ENCODE measurements around the gene AKAP9. TPM values are rescaled to one million over a fixed set of nuclear protein-coding genes. Genes with fewer than 3 reads are reported as not detected.

AKAP9 gene
- polyA plus RNA-seq, 1 donor (not counting 4 experiments of a cell fraction or from before 2014, with no cell fraction given): 19.0 TPM

DNA sequence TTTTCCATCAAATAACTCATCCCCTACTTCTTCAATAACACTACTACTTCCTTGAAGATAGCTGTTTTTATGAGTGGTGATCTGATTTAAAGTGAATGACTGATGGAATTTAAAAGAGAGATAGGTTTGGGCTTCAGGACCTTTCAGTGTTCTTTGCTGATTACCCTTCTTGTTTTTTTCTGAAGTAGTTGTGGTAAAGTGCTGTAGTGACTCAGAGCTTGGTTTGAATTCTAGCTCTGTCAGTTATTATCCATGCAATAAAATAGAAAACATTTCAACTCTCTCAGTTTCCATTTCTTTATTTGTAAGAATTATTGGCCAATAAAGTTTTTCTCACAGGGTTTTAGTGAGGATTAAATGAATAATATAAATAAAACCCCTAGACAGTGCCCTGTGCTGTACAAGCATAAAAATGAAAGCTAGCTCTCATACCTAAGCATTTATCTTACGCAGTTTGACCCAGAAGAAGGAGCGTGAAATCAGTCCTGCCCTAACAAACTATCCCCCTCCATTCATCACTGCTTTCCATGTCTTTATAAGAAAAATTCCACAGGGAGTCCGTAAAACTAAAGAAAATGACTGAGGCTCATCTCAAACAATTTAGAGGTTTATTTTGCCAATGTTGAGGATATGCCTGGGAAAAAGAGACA, 25.1 kb upstream of the AKAP9 start:
- no peaks in the 10 kb centered on the region for H3K27me3 ChIP-seq (ENCODE audit: control insufficient read depth, extremely low read depth, insufficient read depth, low read length)
- H3K79me2 ChIP-seq (ENCODE audit: control insufficient read depth, insufficient read depth, low read length): no peaks in the 10 kb centered on the region
- TF ChIP-seq EZH2 (IDR thresholded peaks at IDR 0.05; ENCODE audit: low read length): no peak
- TF ChIP-seq CTCF (optimal IDR thresholded peaks at IDR 0.05 in 1 of 3, IDR thresholded peaks at IDR 0.05 in 1 of 3, conservative IDR thresholded peaks at IDR 0.05 in 1 of 3; ENCODE audit: extremely low read depth in 1 of 3, insufficient read depth in 2 of 3, low read length in 3 of 3): no peak
- H3K4me3 ChIP-seq (ENCODE audit: control insufficient read depth in 2 of 3, extremely low read depth in 1 of 3, insufficient read depth in 2 of 3, low read depth in 1 of 3, low read length in 3 of 3): no peak overlapping the region
- no peaks in the 10 kb centered on the region for H3K36me3 ChIP-seq (ENCODE audit: control insufficient read depth in 2 of 2, extremely low read depth in 1 of 2, insufficient read depth in 2 of 2, low read length in 2 of 2)
- no peaks in the 10 kb centered on the region for H3K9me3 ChIP-seq (ENCODE audit: control insufficient read depth, low read depth, low read length)
- H3K9ac ChIP-seq (ENCODE audit: control insufficient read depth, extremely low read depth, insufficient read depth, low read length): no peak overlapping the region
- no peaks in the 10 kb centered on the region for H4K20me1 ChIP-seq (ENCODE audit: control insufficient read depth, extremely low read depth, insufficient read depth, low read length)
- H3K4me1 ChIP-seq (ENCODE audit: control insufficient read depth, extremely low read depth, insufficient read depth, low read length): no peaks in the 10 kb centered on the region
- no peak overlapping the region for H2AFZ ChIP-seq (ENCODE audit: control insufficient read depth, low read length)
- dilution Hi-C loops (cut with MboI; ENCODE audit: extremely low pct_ligation_motif_present, low sequenced_read_pairs): no loop called here
- FAIRE-seq (no peak), DNase-seq (ENCODE audit: low read depth, low spot score) (no peak)
- no peak overlapping the region for H3K4me2 ChIP-seq (ENCODE audit: control insufficient read depth, extremely low read depth, insufficient read depth, low read depth, low read length)
- no peak overlapping the region for H3K27ac ChIP-seq (ENCODE audit: control insufficient read depth, insufficient read depth, low read length)
- no peaks in the 10 kb centered on the region for H3K9me1 ChIP-seq (ENCODE audit: control insufficient read depth, extremely low read depth, insufficient read depth, low read length)

GRCh38 chr7:91916051-91916440, 24.6 kb upstream of the AKAP9 start:
- DNase-seq (ENCODE audit: low read depth, low spot score) (no peak), FAIRE-seq (no peak)
- H3K9me1 ChIP-seq (ENCODE audit: control insufficient read depth, extremely low read depth, insufficient read depth, low read length): no peaks in the 10 kb centered on the region
- H4K20me1 ChIP-seq (ENCODE audit: control insufficient read depth, extremely low read depth, insufficient read depth, low read length): no peaks in the 10 kb centered on the region
- dilution Hi-C loops (cut with MboI; ENCODE audit: extremely low pct_ligation_motif_present, low sequenced_read_pairs): no loop called here
- no peaks in the 10 kb centered on the region for H3K36me3 ChIP-seq (ENCODE audit: control insufficient read depth in 2 of 2, extremely low read depth in 1 of 2, insufficient read depth in 2 of 2, low read length in 2 of 2)
- no peaks in the 10 kb centered on the region for H3K27me3 ChIP-seq (ENCODE audit: control insufficient read depth, extremely low read depth, insufficient read depth, low read length)
- no peaks in the 10 kb centered on the region for H3K9me3 ChIP-seq (ENCODE audit: control insufficient read depth, low read depth, low read length)
- H3K27ac ChIP-seq (ENCODE audit: control insufficient read depth, insufficient read depth, low read length): no peak overlapping the region
- no peak overlapping the region for H3K4me3 ChIP-seq (ENCODE audit: control insufficient read depth in 2 of 3, extremely low read depth in 1 of 3, insufficient read depth in 2 of 3, low read depth in 1 of 3, low read length in 3 of 3)
- H3K4me2 ChIP-seq (ENCODE audit: control insufficient read depth, extremely low read depth, insufficient read depth, low read depth, low read length): no peak overlapping the region
- H3K9ac ChIP-seq (ENCODE audit: control insufficient read depth, extremely low read depth, insufficient read depth, low read length): no peak overlapping the region
- no peaks in the 10 kb centered on the region for H3K79me2 ChIP-seq (ENCODE audit: control insufficient read depth, insufficient read depth, low read length)
- TF ChIP-seq EZH2 (IDR thresholded peaks at IDR 0.05; ENCODE audit: low read length) (no peak), CTCF (optimal IDR thresholded peaks at IDR 0.05 in 1 of 3, IDR thresholded peaks at IDR 0.05 in 1 of 3, conservative IDR thresholded peaks at IDR 0.05 in 1 of 3; ENCODE audit: extremely low read depth in 1 of 3, insufficient read depth in 2 of 3, low read length in 3 of 3) (no peak)
- no peaks in the 10 kb centered on the region for H3K4me1 ChIP-seq (ENCODE audit: control insufficient read depth, extremely low read depth, insufficient read depth, low read length)
- no peak overlapping the region for H2AFZ ChIP-seq (ENCODE audit: control insufficient read depth, low read length)
